ENCODE results near the gene THSD8. TPM values are rescaled to one million over a fixed set of nuclear protein-coding genes. Genes with fewer than 3 reads are reported as not detected.

Gene THSD8
- polyA plus RNA-seq, 1 donor from 2014 or later: 6.4 TPM

DNA sequence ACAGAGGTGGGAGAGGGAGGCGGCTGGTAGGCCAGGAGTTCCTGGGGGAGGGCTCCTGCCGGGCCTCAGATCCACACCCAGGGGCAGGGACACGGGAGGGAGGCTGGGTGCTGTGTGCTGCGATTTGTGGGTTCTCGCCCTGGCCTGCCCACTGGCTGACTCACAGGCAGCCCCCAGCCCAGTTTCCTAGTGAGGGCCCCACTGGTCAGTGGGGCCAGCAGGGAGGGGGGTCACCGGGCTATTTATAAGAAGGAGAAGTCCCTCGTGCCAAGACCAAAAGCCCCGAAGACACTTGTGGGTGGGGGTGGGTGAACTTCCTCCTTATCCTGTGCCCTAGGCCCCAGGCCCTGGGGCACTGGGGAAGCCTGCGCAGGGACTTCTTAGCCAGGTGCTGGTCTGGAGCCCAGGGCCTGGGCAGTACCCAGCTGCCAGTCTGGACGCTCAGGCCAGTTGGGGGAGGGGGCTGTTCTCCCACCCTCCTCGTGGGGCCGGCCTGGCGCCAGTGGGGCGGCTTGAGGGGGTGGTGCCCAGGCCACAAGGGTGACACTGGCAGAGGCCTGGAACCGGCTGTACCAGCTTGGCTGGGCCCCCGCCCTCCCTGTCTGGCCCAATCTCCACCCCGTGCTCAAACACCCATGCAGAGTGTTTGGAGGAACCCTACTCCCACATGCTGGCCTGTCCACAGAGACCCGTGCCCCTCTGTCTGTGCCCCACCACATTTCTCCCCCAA, 15.6 kb upstream of the THSD8 start:
- H3K4me3 Mint-ChIP-seq: peak overlapping the region in 1 of 4 donors; percentile 68
- peaks cover 4 to 27% (median 23%) of the 10 kb centered on the region in 3 donors for H3K4me1 Mint-ChIP-seq
- H3K27ac Mint-ChIP-seq: peak overlapping the region in 1 of 3 donors; percentile 89
- H3K36me3 Mint-ChIP-seq: no peaks in the 10 kb centered on the region
- no peaks in the 10 kb centered on the region for H3K9me3 Mint-ChIP-seq
- no peaks in the 10 kb centered on the region for H3K27me3 Mint-ChIP-seq

- no peaks in the 10 kb centered on the region for H3K9me3 Mint-ChIP-seq
- peak overlapping the region in 2 of 4 donors; percentile 23 to 42 for H3K4me3 Mint-ChIP-seq
- H3K36me3 Mint-ChIP-seq: no peaks in the 10 kb centered on the region
- peaks cover 4 to 22% (median 17%) of the 10 kb centered on the region in 3 donors for H3K4me1 Mint-ChIP-seq
- H3K27ac Mint-ChIP-seq: peak overlapping the region in 2 of 3 donors; percentile 90 to 100
- H3K27me3 Mint-ChIP-seq: no peaks in the 10 kb centered on the region
Measured at GRCh38 chr19:12786952-12787351, 14.9 kb upstream of the THSD8 start.

DNA sequence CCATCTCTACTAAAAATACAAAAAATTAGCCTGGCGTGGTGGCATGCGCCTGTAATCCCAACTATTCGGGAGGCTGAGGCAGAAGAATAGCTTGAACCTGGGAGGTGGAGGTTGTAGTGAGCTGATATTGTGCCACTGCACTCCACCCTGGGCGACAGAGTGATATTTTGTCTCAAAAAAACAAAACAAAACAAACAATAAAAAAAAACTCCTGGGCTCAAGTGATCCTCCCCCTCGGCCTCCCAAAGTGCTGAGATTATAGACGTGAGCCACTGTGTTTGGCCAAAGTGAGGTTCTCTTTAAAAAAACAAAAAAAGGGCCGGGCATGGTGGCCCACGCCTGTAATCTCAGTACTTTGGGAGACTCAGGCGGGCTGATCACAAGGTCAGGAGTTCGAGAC, 14.4 kb upstream of the THSD8 start:
- Mint-ChIP-seq H3K36me3 (no peaks in the 10 kb centered on the region), H3K4me3 (peak overlapping the region in 2 of 4 donors; percentile 37 to 97), H3K4me1 (peaks cover 4 to 19% (median 13%) of the 10 kb centered on the region in 3 donors), H3K27me3 (no peaks in the 10 kb centered on the region), H3K9me3 (no peaks in the 10 kb centered on the region), H3K27ac (peak overlapping the region in 2 of 3 donors; percentile 90 to 100)

DNA sequence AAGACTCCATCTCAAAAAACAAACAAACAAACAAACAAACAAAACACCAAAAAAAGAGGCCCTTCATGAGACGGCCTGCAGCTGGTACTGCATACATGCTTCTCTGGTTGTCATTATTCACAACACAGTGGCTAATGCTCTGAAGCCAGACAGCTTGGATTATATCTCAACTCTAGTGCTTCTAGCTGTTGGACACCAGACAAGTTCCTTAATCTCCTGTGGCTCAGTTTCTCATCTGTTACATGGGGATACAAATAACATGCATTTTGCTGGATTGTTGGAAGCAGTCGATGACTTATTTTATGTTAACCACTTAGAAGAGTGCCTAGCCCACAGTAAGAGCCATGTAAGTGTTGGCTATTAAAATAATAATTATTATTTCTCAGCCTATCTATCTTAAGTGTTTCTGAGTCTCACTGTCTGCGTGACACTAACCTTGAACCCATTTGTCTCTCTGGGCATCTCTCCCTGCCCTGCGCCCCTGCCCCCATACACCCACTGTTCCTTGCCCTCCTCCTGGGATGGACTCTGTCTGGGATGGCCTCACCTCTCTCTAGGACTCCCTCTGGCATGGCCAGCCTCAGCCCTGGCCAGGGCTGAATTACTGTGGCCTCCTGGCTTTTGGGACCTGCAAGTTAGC, 13.7 kb upstream of the THSD8 start:
- Mint-ChIP-seq H3K4me1 (peaks cover 4 to 19% (median 13%) of the 10 kb centered on the region in 3 donors), H3K9me3 (peaks cover 0 to under 1% (median 0%) of the 10 kb centered on the region in 3 donors), H3K27ac (peak overlapping the region in 2 of 3 donors; percentile 99 to 100), H3K36me3 (no peaks in the 10 kb centered on the region), H3K27me3 (no peaks in the 10 kb centered on the region), H3K4me3 (peak overlapping the region; percentile 82 to 97 (median 88))

- H3K4me1 Mint-ChIP-seq: peaks cover 4 to 15% (median 11%) of the 10 kb centered on the region in 3 donors
- H3K27me3 Mint-ChIP-seq: no peaks in the 10 kb centered on the region
- H3K9me3 Mint-ChIP-seq: peaks cover 0 to 2% (median 0%) of the 10 kb centered on the region in 3 donors
- H3K36me3 Mint-ChIP-seq: no peaks in the 10 kb centered on the region
- H3K27ac Mint-ChIP-seq: peak overlapping the region in 2 of 3 donors; percentile 99 to 100
- peak overlapping the region; percentile 84 to 97 (median 94) for H3K4me3 Mint-ChIP-seq
Measured at GRCh38 chr19:12788682-12789097, 13.2 kb upstream of the THSD8 start.

DNA sequence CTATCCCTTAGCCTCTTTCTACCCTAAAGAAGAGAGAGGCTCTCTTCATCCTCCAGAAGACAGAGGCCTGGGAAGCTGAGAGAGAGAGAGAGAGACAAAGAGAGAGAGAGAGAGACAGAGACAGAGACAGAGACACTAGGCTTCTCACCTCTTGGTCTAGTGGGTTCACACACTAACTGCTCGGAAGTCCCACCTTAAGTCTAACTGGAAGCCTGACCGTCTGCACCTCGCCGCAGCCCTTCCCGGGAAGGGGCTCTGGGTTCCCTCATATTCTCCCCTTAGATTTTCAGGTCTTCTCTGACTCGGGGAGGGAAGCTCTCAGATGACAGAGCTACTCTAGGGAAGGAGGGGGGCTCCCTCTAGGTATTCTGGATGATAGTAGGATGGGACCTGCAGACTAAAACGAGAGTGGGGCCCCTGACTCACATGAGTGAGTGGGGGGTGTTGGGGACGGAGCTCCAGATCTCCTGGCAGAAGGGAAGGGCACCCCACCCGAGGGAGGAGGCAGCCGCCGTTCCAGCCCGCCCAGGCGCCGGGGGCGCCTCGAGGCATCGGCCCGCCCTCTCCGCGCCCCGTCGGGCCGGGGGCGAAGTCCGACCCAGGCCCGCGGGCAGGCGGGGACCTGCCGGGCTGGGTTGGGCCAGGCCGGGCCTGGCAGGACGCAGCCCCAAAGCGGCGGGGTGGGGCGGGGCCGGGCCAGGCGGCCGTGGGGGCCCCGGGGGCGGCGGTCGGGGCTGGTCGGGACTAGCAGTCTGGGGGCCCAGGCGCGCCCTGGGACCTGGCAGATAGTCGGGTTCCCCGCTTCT, 12.6 kb upstream of the THSD8 start:
- Mint-ChIP-seq H3K36me3 (no peaks in the 10 kb centered on the region), H3K4me3 (peak overlapping the region; percentile 92 to 97 (median 94)), H3K9me3 (peaks cover 0 to 2% (median 0%) of the 10 kb centered on the region in 3 donors), H3K4me1 (peaks cover 9 to 18% (median 14%) of the 10 kb centered on the region in 3 donors), H3K27ac (peak overlapping the region in 2 of 3 donors; percentile 99 to 100), H3K27me3 (no peaks in the 10 kb centered on the region)

DNA sequence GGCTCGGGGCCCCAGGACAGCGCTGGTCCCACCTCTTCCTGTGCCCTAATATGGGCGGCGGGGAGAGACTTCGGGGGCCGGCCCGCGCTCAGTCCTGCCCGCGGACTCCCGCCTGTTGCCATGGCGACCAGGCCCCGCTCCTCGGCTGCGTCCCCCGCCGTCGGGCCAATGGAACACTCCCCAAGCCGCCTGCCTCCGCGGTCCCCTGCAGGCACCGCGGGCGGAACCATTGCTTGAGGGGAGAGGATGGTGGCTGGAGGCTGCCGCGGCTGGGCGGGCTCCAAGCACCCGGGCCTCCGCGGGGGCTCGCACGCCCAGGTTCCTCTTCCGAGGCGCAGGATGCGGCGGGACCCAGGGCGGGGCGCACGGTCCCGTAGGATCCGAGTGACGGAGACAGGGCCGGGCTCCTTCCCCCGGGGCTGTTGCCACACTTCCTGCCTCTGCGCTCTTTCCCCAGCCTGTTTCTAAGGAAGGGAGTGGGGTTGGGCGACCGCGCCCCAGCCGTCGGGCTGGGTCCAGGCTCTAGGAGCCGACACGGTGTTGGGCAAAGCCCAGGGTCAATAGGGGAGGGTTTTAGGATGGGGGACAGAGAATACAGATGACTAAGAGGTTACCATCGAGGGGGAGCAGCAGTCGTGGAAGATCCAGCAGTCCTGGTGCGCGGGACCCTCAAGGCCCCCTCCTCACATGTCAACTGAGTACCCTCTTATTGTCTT, 11.8 kb upstream of the THSD8 start:
- Mint-ChIP-seq H3K27me3 (no peaks in the 10 kb centered on the region), H3K36me3 (no peaks in the 10 kb centered on the region), H3K27ac (peak overlapping the region in 2 of 3 donors; percentile 99 to 100), H3K9me3 (peaks cover 0 to 2% (median 0%) of the 10 kb centered on the region in 3 donors), H3K4me1 (peaks cover 11 to 23% (median 17%) of the 10 kb centered on the region in 3 donors), H3K4me3 (peak overlapping the region; percentile 92 to 99 (median 95))

DNA sequence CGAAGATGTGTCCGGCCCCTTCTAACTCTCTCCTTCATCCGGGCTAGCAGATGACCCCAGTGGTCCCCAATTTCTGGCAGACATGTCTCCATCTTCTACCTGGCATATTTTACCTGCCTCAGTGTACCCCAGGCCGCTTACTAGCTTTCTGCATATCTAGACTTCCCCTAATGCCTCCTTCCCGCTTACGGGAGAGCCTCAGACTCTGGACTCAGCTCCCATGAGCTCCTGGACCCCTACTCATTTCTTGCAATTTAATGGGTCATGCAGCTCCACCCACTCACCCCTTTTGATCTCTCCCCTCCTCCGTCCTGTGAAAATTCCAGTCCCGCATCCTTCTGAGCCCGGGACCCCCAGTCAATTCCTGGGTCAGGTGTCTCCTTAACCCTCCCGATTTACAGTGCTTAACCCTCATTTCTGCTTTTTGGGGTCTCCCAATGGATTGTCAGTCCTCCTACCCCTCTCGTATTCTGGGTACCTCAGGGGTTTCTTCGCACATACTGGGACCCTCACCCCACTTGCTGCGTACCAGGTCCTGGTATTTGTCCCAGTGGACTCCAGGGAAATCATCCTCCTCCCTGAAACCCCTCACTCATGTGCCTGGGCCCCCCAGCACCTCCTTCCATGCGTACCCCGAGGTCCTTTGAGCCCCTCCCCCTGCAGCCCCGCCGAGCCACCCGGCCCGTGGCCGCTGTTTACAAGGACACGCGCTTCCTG, 11.1 kb upstream of the THSD8 start:
- Mint-ChIP-seq H3K4me3 (peak overlapping the region; percentile 92 to 99 (median 95)), H3K27me3 (no peaks in the 10 kb centered on the region), H3K9me3 (peaks cover 0 to 2% (median 0%) of the 10 kb centered on the region in 3 donors), H3K4me1 (peaks cover 11 to 25% (median 18%) of the 10 kb centered on the region in 3 donors), H3K27ac (peak overlapping the region in 2 of 3 donors; percentile 99 to 100), H3K36me3 (no peaks in the 10 kb centered on the region)

DNA sequence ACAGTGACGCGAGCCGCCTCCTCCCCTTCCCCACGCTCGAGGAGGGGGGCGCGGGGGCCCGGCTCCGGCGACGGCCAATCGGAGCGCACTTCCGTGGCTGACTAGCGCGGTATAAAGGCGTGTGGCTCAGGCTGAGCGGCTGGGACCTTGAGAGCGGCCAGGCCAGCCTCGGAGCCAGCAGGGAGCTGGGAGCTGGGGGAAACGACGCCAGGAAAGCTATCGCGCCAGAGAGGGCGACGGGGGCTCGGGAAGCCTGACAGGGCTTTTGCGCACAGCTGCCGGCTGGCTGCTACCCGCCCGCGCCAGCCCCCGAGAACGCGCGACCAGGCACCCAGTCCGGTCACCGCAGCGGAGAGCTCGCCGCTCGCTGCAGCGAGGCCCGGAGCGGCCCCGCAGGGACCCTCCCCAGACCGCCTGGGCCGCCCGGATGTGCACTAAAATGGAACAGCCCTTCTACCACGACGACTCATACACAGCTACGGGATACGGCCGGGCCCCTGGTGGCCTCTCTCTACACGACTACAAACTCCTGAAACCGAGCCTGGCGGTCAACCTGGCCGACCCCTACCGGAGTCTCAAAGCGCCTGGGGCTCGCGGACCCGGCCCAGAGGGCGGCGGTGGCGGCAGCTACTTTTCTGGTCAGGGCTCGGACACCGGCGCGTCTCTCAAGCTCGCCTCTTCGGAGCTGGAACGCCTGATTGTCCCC, 10.4 kb upstream of the THSD8 start, which contains the start of gene JUNB:
JUNB (plus strand) TSS at position 142 of the 706 bp plus-strand sequence; CDS start at position 428, 286 bp downstream.
- H3K4me3 Mint-ChIP-seq: peak within 1 kb of the TSS; percentile 92 to 99 (median 95)

GRCh38 chr19:12792051-12792852, 9.6 kb upstream of the THSD8 start:
- peaks cover 0 to 2% (median 0%) of the 10 kb centered on the region in 3 donors for H3K9me3 Mint-ChIP-seq
- peak overlapping the region; percentile 92 to 99 (median 95) for H3K4me3 Mint-ChIP-seq
- peaks cover 1% of the 10 kb centered on the region for H3K36me3 Mint-ChIP-seq
- H3K27me3 Mint-ChIP-seq: no peaks in the 10 kb centered on the region
- peaks cover 19 to 30% (median 27%) of the 10 kb centered on the region in 3 donors for H3K4me1 Mint-ChIP-seq
- peak overlapping the region in 2 of 3 donors; percentile 99 to 100 for H3K27ac Mint-ChIP-seq

More for the DNA sequence above, 10.4 kb upstream of the THSD8 start, which contains the start of gene JUNB:
- H3K27me3 Mint-ChIP-seq: no peaks in the 10 kb centered on the region
- H3K4me1 Mint-ChIP-seq: peaks cover 17 to 31% (median 25%) of the 10 kb centered on the region in 3 donors
- H3K36me3 Mint-ChIP-seq: no peaks in the 10 kb centered on the region
- H3K9me3 Mint-ChIP-seq: peaks cover 0 to 2% (median 0%) of the 10 kb centered on the region in 3 donors
- H3K27ac Mint-ChIP-seq: peak within 1 kb of the TSS in 2 of 3 donors; percentile 99 to 100

DNA sequence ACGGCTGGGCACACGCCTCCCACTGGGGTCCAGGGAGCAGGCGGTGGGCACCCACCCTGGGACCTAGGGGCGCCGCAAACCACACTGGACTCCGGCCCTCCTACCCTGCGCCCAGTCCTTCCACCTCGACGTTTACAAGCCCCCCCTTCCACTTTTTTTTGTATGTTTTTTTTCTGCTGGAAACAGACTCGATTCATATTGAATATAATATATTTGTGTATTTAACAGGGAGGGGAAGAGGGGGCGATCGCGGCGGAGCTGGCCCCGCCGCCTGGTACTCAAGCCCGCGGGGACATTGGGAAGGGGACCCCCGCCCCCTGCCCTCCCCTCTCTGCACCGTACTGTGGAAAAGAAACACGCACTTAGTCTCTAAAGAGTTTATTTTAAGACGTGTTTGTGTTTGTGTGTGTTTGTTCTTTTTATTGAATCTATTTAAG, 9.0 kb upstream of the THSD8 start:
- peak overlapping the region in 2 of 3 donors; percentile 99 to 100 for H3K27ac Mint-ChIP-seq
- H3K27me3 Mint-ChIP-seq: no peaks in the 10 kb centered on the region
- peaks cover 19 to 30% (median 27%) of the 10 kb centered on the region in 3 donors for H3K4me1 Mint-ChIP-seq
- H3K36me3 Mint-ChIP-seq: peaks cover 1% of the 10 kb centered on the region
- H3K4me3 Mint-ChIP-seq: peak overlapping the region; percentile 92 to 99 (median 95)
- H3K9me3 Mint-ChIP-seq: peaks cover 0 to 2% (median 0%) of the 10 kb centered on the region in 3 donors

Data from IgD-negative memory B cell (primary cell).